ENCODE results near the gene PFDN4. TPM values are rescaled to one million over a fixed set of nuclear protein-coding genes. Genes with fewer than 3 reads are reported as not detected.
"Not testable (repeated sequence)": the region's sequence is repeated elsewhere in the genome, so short reads cannot be mapped to it uniquely, and the experiment has no call there.

The PFDN4 gene
- polyA plus RNA-seq, 3 donors = 30.4 to 56.3 (median 35.4) TPM

GRCh38 chr20:54248705-54249104 is 40.8 kb downstream of the PFDN4 start:
- 87 to 95% (median 92%) methylated on average over 4 of the region's 4 CpGs for WGBS, 3 donors
- not testable (repeated sequence) for H3K27ac ChIP-seq (ENCODE audit: low read depth, low read length)

DNA sequence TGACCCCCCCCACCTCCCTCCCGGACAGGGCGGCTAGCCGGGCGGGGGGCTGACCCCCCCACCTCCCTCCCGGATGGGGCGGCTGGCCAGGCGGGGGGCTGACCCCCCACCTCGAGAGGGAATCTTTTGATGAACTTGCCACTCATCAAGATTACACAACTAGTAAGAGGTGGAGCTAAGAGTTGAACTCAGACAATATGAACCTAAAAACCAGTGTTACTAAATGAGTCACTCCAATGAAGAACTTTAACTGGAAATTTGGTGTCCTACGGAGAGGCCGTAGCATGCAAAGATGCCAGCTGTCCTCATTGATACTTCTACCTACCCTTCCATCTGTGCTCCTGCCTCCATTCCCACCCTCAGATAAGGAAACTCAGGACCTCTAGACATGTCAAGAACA is 42.8 kb downstream of the PFDN4 start:
- H3K27ac ChIP-seq (ENCODE audit: low read depth, low read length) = no peak overlapping the region
- WGBS, 3 donors = 82 to 95% (median 93%) methylated on average over 6 to 10 of the region's 10 CpGs

DNA sequence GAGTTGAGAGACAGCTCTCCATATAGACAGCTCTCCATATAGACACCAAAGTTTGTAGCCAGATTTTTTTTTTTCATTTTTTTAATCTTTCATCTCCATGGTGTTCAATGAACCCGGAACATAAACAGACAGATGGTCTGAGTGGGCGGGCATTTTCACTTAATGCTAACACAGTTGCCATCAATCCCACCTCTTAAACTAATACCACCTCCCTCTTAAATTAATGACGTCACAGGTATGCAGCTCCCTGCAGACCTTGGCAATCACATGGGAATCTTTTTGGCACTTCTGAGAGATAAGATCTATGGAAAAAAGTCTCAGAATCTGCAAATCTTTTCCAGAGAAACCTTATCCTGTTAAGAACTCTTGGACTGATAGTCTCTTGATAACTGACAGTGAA is 43.2 kb downstream of the PFDN4 start:
- no peak overlapping the region for H3K27ac ChIP-seq (ENCODE audit: low read depth, low read length)
- 71 to 88% (median 83%) methylated on average over 3 of the region's 3 CpGs for WGBS, 3 donors

GRCh38 chr20:54254596-54254995 is 46.7 kb downstream of the PFDN4 start:
- WGBS, 3 donors = 78 to 95% (median 79%) methylated on average over 4 of the region's 4 CpGs

DNA sequence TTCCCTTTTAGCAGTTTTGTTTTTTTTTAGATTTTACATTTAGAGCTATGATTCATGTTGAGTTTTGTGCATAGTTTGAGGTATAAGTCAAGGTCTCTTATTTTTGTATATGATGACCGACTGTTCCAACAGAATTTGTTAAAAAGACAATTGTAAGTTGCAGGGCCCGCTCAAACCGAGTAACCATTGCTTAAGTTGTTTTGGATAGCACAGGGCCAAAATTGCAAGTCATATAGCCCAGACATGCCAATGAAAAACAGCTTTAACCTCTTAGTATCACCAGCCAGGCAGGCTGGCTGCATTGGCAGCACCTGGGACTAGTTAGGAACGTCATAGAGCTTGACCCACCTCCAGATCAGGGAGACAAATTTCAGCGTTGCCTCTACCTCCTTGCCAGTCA is 47.3 kb downstream of the PFDN4 start:
- 75 to 88% (median 75%) methylated on average over 5 of the region's 5 CpGs for WGBS, 3 donors
- no peak overlapping the region for H3K27ac ChIP-seq (ENCODE audit: low read depth, low read length)

More at GRCh38 chr20:54254596-54254995, 46.7 kb downstream of the PFDN4 start:
- H3K27ac ChIP-seq (ENCODE audit: low read depth, low read length) = no peak overlapping the region

DNA sequence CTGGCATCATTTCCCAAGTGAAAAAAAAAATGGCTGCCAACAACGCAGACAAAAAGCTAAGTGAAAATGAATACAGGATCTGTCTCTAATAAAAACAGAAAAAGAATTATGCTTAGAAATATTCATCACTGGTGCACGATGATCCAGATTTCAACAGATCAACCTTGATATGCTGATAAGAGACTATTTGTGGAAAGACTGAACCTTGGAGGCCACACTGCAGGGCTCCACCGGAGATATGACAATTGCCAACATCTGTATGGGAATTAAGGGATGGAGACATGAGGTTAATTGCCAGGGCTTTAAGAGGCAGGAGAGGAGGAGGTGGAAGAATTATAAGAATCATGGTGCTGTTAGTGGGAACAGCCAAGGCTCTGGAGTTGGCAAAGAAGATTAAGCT is 48.3 kb downstream of the PFDN4 start:
- no peak overlapping the region for H3K27ac ChIP-seq (ENCODE audit: low read depth, low read length)
- WGBS, 3 donors = 74 to 83% (median 77%) methylated on average over 3 of the region's 3 CpGs

- H3K27ac ChIP-seq (ENCODE audit: low read depth, low read length) = no peak overlapping the region
- 67 to 72% (median 69%) methylated on average over 4 of the region's 4 CpGs for WGBS, 3 donors
Measured at GRCh38 chr20:54257071-54257816, 49.4 kb downstream of the PFDN4 start.

DNA sequence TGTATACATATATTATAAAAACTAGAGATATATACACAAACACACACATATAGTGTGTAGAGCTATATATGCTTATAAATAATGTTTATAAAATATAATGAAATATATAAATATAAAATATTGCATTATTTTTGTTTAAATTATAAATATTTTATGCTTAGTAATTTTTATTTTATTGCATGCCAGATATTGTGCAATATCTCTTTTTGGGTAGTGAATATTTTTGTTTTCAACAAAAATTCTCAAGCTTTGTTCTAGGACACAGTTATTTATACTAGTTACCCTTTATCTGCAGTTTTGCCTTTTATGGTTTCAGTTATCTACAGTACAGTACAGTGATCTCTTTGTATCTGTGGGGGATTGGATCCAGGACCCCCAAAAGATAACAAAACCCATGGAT is 52.2 kb downstream of the PFDN4 start:
- no peak overlapping the region for H3K27ac ChIP-seq (ENCODE audit: low read depth, low read length)

DNA sequence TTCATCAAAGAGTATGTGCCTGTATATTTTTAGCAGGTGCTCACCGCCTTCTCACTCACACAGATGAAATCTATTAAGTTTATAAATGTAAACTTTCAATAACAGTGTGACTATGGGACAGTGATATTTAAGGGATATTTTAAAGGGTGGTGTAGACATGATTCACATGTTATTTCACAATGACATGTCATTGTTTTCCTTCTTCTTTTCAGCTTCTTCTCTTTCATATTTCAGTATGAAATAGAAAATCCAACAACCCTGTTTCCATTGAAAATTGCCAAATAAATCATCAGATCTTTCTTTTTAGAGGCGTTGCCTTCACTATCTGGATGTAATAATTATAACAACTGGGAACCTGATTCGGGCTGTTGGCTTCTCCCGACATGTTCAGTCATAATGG is 54.8 kb downstream of the PFDN4 start:
- 73 to 86% (median 81%) methylated on average over 4 of the region's 4 CpGs for WGBS, 3 donors
- H3K27ac ChIP-seq (ENCODE audit: low read depth, low read length) = no peak overlapping the region

DNA sequence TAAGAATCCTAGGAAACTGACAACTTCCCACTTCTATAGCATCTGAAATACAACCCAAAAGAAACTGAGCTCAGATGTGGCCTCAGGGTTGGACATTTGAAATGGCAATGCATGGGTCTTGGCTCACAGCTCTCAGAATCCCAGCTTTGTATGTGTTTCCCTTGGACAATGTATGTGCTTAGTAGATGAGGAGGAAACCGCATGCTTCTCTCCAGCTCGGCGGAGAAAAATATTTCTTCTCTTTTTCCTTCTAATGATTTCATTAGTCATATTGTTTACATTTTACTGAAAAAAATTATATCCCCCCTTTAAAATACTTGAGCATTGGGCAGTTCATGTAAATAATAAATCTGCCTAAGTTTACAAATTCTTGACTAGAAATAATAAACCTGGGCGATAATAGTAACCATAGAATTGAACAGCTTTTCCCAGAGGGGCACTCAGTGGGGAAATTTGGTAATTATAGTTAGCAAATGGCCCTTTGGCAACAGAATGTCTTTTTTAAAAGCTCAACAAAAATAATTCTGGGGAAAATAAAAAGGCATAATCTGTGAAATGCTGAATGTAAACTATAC is 55.3 kb downstream of the PFDN4 start:
- no peak overlapping the region for H3K27ac ChIP-seq (ENCODE audit: low read depth, low read length)
- WGBS, 3 donors = 71 to 87% (median 79%) methylated on average over 4 of the region's 4 CpGs

- H3K27ac ChIP-seq (ENCODE audit: low read depth, low read length) = not testable (repeated sequence)
- 82 to 88% (median 86%) methylated on average over 6 of the region's 6 CpGs for WGBS, 3 donors
Measured at GRCh38 chr20:54265791-54266190, 57.9 kb downstream of the PFDN4 start.

DNA sequence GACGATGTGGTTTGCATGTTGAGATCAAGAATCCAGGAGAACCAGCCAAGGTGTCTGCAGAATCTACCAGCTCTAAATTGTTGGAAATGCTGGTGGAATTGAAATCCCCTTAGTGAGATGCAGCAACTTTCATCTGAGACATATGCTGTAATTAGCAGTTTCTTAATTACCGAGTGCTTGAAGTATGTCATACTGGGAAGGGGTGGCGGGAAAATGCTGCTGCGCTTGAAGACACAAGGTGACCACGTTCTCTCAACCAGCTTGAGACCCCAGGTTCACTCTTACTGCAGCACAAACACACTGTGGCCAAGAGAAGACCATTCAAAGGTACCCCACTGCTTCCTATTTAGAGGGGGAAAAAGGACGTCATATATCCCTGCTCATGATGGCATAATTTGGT is 59.0 kb downstream of the PFDN4 start:
- WGBS, 3 donors = 88 to 95% (median 94%) methylated on average over 6 of the region's 6 CpGs
- no peak overlapping the region for H3K27ac ChIP-seq (ENCODE audit: low read depth, low read length)

DNA sequence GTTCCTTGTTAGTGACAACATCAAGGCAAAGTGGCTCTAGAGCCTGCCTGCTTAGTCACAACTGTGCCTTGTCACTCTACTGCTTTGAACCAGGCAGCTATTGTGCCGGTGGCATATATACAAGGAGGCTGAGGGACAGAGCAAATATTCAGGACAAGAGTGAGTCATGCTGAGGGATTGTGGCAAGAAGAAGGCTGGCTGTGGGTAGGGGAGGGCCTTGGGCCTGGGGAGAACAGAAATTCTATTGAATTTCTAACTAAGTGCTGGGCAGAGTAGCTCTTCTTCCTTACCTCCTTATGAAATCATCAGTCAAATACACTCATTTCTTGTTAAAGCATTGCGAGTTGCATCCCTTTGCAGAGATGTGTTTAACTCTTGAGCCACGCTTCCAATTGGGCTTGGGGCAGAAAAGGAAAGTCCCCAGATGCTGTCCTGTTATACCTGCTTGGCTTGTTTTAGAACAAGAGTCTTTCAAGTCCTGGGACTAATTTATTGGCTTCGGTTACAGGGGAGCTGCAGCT is 59.7 kb downstream of the PFDN4 start:
- 25 to 84% (median 77%) methylated on average over 4 of the region's 4 CpGs for WGBS, 3 donors
- H3K27ac ChIP-seq (ENCODE audit: low read depth, low read length) = no peak overlapping the region

GRCh38 chr20:54268941-54269340 is 61.1 kb downstream of the PFDN4 start:
- WGBS, 3 donors = 13 to 35% (median 15%) methylated on average over 2 of the region's 2 CpGs
- no peak overlapping the region for H3K27ac ChIP-seq (ENCODE audit: low read depth, low read length)

Other genes with a start within 250 kb of the PFDN4 start
- 1 to 10 TPM in 2 of 3 donors, under 1 TPM in 1; 0.24 to 4.8 (median 1.9) TPM for gene BCAS1, start 137.5 kb upstream of the PFDN4 start, polyA plus RNA-seq
- gene CYP24A1, start 34.1 kb upstream of the PFDN4 start, polyA plus RNA-seq = 1 to 10 TPM in 1 of 3 donors, not detected in 2; 1.5 TPM